WTC11 (cell line): ENCODE results near the gene EFNA5. TPM values are rescaled to one million over a fixed set of nuclear protein-coding genes. Genes with fewer than 3 reads are reported as not detected.

Experiments
- ATAC-seq: fragments of 200-7000 bp; cut with Tn5 transposase; 2 replicates; pipeline ENCODE4 v1.10.0; 2021; ENCODE audit warnings: mild to moderate bottlenecking, moderate library complexity
- CTCF ChIA-PET: fragments of 300-600 bp; sonication (Branson Sonifier 250); formaldehyde crosslinking; loops from one replicate; lab custom pipeline; 2021; ENCODE audit warnings: antibody characterized with exemption; lab: Charles Lee
- POLR2A ChIA-PET: fragments of 350-600 bp; sonication (Branson Sonifier 250); formaldehyde crosslinking; loops from one replicate; lab custom pipeline; 2021; ENCODE audit warnings: antibody characterized with exemption; lab: Charles Lee
- DNase-seq: peaks from one replicate; pipeline ENCODE4 v3.0.0; 2021; ENCODE audit warnings: low spot score
- H3K27ac Mint-ChIP-seq: 2 replicates; pipeline ENCODE4 v1.8.0; 2021; ENCODE audit warnings: mixed read lengths
- H3K27me3 Mint-ChIP-seq: 2 replicates; pipeline ENCODE4 v1.8.0; 2021; ENCODE audit warnings: low read depth, mild to moderate bottlenecking, moderate library complexity, mixed read lengths
- H3K36me3 Mint-ChIP-seq: 2 replicates; pipeline ENCODE4 v1.8.0; 2021; ENCODE audit warnings: mixed read lengths
- H3K4me1 Mint-ChIP-seq: 2 replicates; pipeline ENCODE4 v1.8.0; 2022; ENCODE audit warnings: mixed read lengths
- H3K4me3 Mint-ChIP-seq: 2 replicates; pipeline ENCODE4 v1.8.0; 2021; ENCODE audit warnings: mild to moderate bottlenecking, moderate library complexity, mixed read lengths
- H3K9me3 Mint-ChIP-seq: 2 replicates; pipeline ENCODE4 v1.8.0; 2021; ENCODE audit warnings: mixed read lengths
- ATF2 ChIP-seq: sonication (generic); formaldehyde crosslinking; IDR thresholded peaks from 2 replicates; pipeline ENCODE4 v1.8.1; 2022; ENCODE audit warnings: low read depth, missing genetic modification reagents, borderline replicate concordance
- E2F5 ChIP-seq: sonication (generic); formaldehyde crosslinking; IDR thresholded peaks from 2 replicates; pipeline ENCODE4 v1.8.1; 2022; ENCODE audit warnings: mild to moderate bottlenecking, moderate library complexity, missing genetic modification reagents
- ERG ChIP-seq: fragments of 250-450 bp; sonication (Bioruptor Pico); IDR thresholded peaks from 2 replicates; pipeline ENCODE4 v1.8.0; 2021; ENCODE audit warnings: mild to moderate bottlenecking
- ETV6 ChIP-seq: sonication (generic); formaldehyde crosslinking; IDR thresholded peaks from 2 replicates; pipeline ENCODE4 v1.8.1; 2022; ENCODE audit warnings: mild to moderate bottlenecking, missing genetic modification reagents
- FOXK1 ChIP-seq: sonication (generic); formaldehyde crosslinking; IDR thresholded peaks from 2 replicates; pipeline ENCODE4 v1.8.0; 2022; ENCODE audit warnings: mild to moderate bottlenecking, moderate library complexity, missing genetic modification reagents
- GRHL2 ChIP-seq: fragments of 250-450 bp; sonication (Bioruptor Pico); IDR thresholded peaks from 2 replicates; pipeline ENCODE4 v1.8.0; 2022; ENCODE audit warnings: mild to moderate bottlenecking, moderate library complexity; ENCODE audit not compliant: insufficient replicate concordance, severe bottlenecking
- IRF1 ChIP-seq: sonication (generic); formaldehyde crosslinking; IDR thresholded peaks from 2 replicates; pipeline ENCODE4 v1.8.0; 2023; ENCODE audit warnings: missing genetic modification reagents
- JUN ChIP-seq: sonication (generic); formaldehyde crosslinking; IDR thresholded peaks from 2 replicates; pipeline ENCODE4 v1.8.0; 2023; ENCODE audit warnings: mild to moderate bottlenecking, missing genetic modification reagents
- KAT7 ChIP-seq: sonication (generic); formaldehyde crosslinking; IDR thresholded peaks from 2 replicates; pipeline ENCODE4 v1.8.1; 2023; ENCODE audit warnings: missing genetic modification reagents, mild to moderate bottlenecking, borderline replicate concordance
- MXD4 ChIP-seq: fragments of 250-450 bp; sonication (Bioruptor Pico); IDR thresholded peaks from 2 replicates; pipeline ENCODE4 v1.8.0; 2021; ENCODE audit warnings: mild to moderate bottlenecking, moderate library complexity, borderline replicate concordance
- NFE2L1 ChIP-seq: sonication (generic); formaldehyde crosslinking; IDR thresholded peaks from 2 replicates; pipeline ENCODE4 v1.8.1; 2023; ENCODE audit warnings: missing genetic modification reagents
- NR1H2 ChIP-seq: sonication (generic); formaldehyde crosslinking; IDR thresholded peaks from 2 replicates; pipeline ENCODE4 v1.9.0; 2021; ENCODE audit warnings: mild to moderate bottlenecking, moderate library complexity, missing genetic modification reagents
- NR3C1 ChIP-seq: sonication (generic); formaldehyde crosslinking; conservative IDR thresholded peaks from 2 replicates; pipeline ENCODE4 v1.8.1; 2023; ENCODE audit warnings: low read depth, mild to moderate bottlenecking, missing genetic modification reagents
- PRRX2 ChIP-seq: fragments of 250-450 bp; sonication (Bioruptor Pico); IDR thresholded peaks from 2 replicates; pipeline ENCODE4 v1.8.0; 2021; ENCODE audit warnings: mild to moderate bottlenecking
- SMAD4 ChIP-seq: sonication (generic); formaldehyde crosslinking; IDR thresholded peaks from 2 replicates; pipeline ENCODE4 v1.8.0; 2022; ENCODE audit warnings: mild to moderate bottlenecking, missing genetic modification reagents
- SOX15 ChIP-seq: fragments of 250-450 bp; sonication (Bioruptor Pico); IDR thresholded peaks from 2 replicates; pipeline ENCODE4 v1.9.0; 2021; ENCODE audit warnings: mild to moderate bottlenecking
- SP1 ChIP-seq: sonication (generic); formaldehyde crosslinking; conservative IDR thresholded peaks from 2 replicates; pipeline ENCODE4 v1.8.1; 2022; ENCODE audit warnings: missing genetic modification reagents
- TCF7 ChIP-seq: sonication (generic); formaldehyde crosslinking; IDR thresholded peaks from 2 replicates; pipeline ENCODE4 v1.8.0; 2022; ENCODE audit warnings: mild to moderate bottlenecking, low read depth, missing genetic modification reagents, moderate library complexity
- TEAD1 ChIP-seq: sonication (generic); formaldehyde crosslinking; IDR thresholded peaks from 2 replicates; pipeline ENCODE4 v1.8.0; 2022; ENCODE audit warnings: mild to moderate bottlenecking, missing genetic modification reagents
- TEAD4 ChIP-seq: sonication (generic); formaldehyde crosslinking; IDR thresholded peaks from 2 replicates; pipeline ENCODE4 v1.8.0; 2022; ENCODE audit warnings: mild to moderate bottlenecking, missing genetic modification reagents
- total RNA-seq: library from RNA; stranded (reverse); gene quantifications from 3 replicates; pipeline ENCODE4 v1.2.3, GENCODE V29; 2021
- TF ChIP-seq, protein P1 (sequence below): sonication (generic); formaldehyde crosslinking; IDR thresholded peaks from 2 replicates; pipeline ENCODE4 v1.8.0; 2022; ENCODE audit warnings: mild to moderate bottlenecking, missing genetic modification reagents

Gene EFNA5
- total RNA-seq, 1 experiment from 2014 or later, result 17.4 TPM

DNA sequence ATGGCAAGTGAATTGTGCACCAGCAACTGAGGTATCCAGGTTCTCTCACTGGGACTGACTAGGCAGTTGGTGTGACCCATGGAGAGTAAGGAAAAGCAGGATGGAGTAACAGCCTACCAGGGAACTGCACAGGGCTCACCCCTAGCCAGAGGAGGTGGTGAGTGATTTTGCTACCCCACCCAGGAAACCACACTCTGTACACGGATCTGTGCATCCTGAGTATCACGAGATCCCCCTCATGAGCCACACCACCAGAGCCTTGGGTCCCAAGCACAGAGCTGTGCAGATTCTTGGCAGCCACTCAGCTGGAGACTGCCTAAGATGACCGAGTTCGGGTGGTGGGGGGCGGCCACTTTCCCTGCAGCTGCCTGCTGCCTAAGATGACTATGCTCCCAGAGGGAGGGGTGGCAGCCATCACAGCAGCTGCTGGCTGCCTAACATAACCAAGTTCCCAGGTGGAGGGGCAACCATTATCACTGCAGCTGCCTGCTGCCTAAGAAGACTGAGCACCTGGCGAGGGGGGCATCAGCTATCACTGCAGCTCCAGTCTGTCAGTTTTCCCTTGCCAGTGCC is 48.4 kb upstream of the EFNA5 start:
- no peak for ATAC-seq
- TF ChIP-seq ATF2 (CRISPR knock-in tag) (no peak), IRF1 (CRISPR knock-in tag) (no peak), E2F5 (CRISPR knock-in tag) (no peak), SOX15 (CRISPR knock-in tag) (no peak), PRRX2 (CRISPR knock-in tag) (no peak), SMAD4 (CRISPR knock-in tag) (no peak), NR1H2 (CRISPR knock-in tag) (no peak), GRHL2 (CRISPR knock-in tag) (no peak), NR3C1 (CRISPR knock-in tag) (no peak), JUN (CRISPR knock-in tag) (no peak), ETV6 (no peak), TCF7 (no peak), TEAD4 (no peak), FOXK1 (CRISPR knock-in tag) (no peak)
- TF ChIP-seq, all 79 proteins: peak for 0
- Mint-ChIP-seq H3K27me3 (peaks cover 3% of the 10 kb centered on the region; the same call in 1 of the 2 replicates), H3K9me3 (peaks cover 43% of the 10 kb centered on the region), H3K4me3 (no peak overlapping the region), H3K36me3 (peaks cover 25% of the 10 kb centered on the region), H3K27ac (no peak overlapping the region), H3K4me1 (no peaks in the 10 kb centered on the region)
- ChIA-PET CTCF (no interaction called here), POLR2A (no interaction called here)
- DNase-seq, result no peak

DNA sequence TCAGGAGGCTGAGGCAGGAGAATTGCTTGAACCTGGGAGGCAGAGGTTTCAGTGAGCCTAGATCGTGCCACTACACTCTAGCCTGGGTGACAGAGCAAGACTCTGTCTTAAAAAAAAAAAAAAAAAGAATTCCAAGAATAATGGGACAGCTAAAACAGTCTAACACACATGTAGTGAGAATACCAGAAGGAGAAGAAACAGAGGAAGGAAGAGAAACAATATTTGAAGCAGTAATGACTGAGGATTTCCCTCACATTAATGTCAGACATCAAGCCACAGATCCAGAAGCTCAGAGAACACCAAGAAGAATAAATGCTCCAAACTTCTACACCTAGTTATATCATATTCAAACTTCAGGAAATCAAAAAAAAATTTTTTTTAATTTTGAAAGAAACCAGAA is 47.1 kb upstream of the EFNA5 start:
- TF ChIP-seq ERG (CRISPR knock-in tag), result no peak
- TF ChIP-seq, protein P1, sequence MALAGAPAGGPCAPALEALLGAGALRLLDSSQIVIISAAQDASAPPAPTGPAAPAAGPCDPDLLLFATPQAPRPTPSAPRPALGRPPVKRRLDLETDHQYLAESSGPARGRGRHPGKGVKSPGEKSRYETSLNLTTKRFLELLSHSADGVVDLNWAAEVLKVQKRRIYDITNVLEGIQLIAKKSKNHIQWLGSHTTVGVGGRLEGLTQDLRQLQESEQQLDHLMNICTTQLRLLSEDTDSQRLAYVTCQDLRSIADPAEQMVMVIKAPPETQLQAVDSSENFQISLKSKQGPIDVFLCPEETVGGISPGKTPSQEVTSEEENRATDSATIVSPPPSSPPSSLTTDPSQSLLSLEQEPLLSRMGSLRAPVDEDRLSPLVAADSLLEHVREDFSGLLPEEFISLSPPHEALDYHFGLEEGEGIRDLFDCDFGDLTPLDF (CRISPR knock-in tag), result no peak
- TF ChIP-seq TEAD1 (CRISPR knock-in tag), result no peak
- TF ChIP-seq, all 79 proteins: peak for 0
- CTCF ChIA-PET, result no interaction called here
- Mint-ChIP-seq H3K9me3 (peaks cover 36% of the 10 kb centered on the region), H3K4me3 (no peak overlapping the region), H3K36me3 (peaks cover 21% of the 10 kb centered on the region), H3K27me3 (peaks cover 3% of the 10 kb centered on the region; the same call in 1 of the 2 replicates), H3K27ac (no peak overlapping the region), H3K4me1 (no peaks in the 10 kb centered on the region)
- ATAC-seq, result no peak
- DNase-seq, result no peak
- POLR2A ChIA-PET, result no interaction called here

DNA sequence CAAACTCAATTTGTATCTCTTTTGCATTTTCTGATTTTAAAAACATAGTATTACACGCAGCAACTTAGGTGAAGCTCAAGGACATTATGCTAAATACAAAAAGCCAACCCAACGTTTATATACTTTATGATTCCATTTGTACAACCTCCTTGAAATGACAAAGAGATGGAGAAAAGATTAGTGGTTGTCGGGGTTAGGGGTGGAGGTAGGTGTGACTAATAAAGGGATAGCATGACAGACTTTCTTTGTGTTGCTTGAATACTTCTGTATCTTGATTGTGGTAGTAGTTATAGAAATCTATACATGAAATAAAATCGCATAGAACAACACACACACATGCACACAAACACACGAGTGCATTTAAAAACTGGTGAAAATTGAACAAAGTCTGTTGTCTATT is 42.5 kb upstream of the EFNA5 start:
- DNase-seq (no peak), ATAC-seq (no peak)
- Mint-ChIP-seq H3K9me3 (peaks cover 13% of the 10 kb centered on the region), H3K4me1 (no peaks in the 10 kb centered on the region), H3K4me3 (no peak overlapping the region), H3K36me3 (no peaks in the 10 kb centered on the region), H3K27me3 (no peaks in the 10 kb centered on the region), H3K27ac (no peak overlapping the region)
- ChIA-PET POLR2A (interaction anchor here (0.6 kb wide), 1 partner anchor 92 kb away, joined by 6 read pairs; no protein-coding TSS in a partner anchor), CTCF (no interaction called here)
- TF ChIP-seq KAT7 (CRISPR knock-in tag) (no peak), NFE2L1 (no peak), SP1 (no peak), MXD4 (CRISPR knock-in tag) (no peak), NR1H2 (CRISPR knock-in tag) (no peak)
